AG08396 (cell line): ENCODE data around the gene SAMD4A.

Experiments used
- DNase-seq: peaks from one replicate; pipeline ENCODE4 v3.0.0; 2012; ENCODE audit warnings: low spot score, mixed read lengths

The SAMD4A gene

DNA sequence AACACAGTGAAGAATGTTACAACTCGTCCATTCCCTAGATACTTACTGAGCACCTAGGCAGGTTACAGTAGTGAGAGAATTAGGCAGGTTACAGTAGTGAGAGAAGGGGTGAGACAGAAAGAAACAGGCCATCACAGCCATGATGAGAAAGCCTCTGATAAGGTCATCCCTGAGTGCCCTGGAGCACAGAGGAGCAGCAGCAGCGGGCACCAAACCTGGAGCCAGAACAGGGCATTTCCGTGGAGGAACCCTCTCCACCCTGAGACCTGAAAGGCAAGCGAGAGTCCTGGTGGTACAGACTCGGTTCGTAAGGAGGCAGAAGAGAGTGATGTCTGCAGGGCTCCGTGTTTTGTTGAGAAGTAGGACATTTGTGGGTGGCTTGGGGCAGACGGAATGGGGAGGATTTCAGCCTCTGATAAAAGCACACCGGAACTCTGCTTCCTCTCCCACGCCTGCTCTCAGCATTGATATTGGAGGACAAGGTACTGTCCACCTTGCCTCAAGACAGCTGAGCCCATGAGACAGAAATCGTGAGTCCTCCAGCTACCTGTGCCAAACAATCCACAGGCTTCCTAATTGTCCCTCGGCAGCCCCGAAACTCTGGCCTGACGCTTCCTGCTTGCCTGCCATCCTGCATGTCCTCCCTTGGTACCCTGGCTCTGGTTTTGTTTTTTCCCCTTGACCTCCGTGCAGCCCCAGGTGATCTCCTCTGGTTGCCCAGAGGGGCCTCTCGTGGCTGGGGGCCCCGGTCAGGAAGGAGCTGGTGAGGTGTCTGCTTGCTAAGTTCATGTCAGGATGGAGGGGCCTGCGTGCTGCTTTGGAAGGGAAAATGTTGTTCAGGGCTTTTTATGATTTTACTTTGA lies 199.6 kb downstream of the SAMD4A start:
- no peak for DNase-seq

DNA sequence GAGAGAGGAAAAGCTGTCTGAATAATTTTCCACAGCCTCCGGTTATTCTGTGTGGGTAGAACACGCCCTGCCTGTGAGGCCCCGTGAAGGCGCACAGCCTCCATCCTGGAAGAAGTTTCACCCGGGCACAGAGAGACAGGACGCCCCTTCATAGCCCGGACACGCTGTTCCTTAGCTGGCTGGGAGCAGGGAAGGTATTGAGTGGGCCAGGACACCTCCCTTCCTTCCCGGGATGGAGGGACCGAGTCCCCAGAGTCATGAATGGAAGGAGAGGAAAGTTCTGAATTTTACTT lies 200.2 kb downstream of the SAMD4A start:
- no peak for DNase-seq

DNA sequence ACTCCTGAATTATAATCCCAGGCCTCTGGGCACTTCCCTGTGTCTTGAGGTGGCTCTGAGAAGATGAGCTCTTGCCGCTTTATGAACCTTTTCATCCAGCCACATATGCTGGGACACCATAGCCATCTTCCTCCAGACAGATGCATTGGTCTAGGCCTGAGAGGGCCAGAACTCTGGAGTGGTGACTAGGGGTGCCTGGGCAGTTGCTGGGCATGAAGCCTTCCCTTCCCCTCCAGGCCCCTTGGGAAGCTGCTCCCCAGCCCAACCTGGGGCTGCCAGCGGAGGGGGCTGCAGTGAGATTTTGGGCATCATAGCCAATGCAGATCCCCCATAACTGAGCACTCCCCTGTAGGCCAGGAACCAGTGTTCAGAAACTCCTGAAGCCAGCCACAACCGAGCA lies 200.5 kb downstream of the SAMD4A start:
- no peak for DNase-seq

DNA sequence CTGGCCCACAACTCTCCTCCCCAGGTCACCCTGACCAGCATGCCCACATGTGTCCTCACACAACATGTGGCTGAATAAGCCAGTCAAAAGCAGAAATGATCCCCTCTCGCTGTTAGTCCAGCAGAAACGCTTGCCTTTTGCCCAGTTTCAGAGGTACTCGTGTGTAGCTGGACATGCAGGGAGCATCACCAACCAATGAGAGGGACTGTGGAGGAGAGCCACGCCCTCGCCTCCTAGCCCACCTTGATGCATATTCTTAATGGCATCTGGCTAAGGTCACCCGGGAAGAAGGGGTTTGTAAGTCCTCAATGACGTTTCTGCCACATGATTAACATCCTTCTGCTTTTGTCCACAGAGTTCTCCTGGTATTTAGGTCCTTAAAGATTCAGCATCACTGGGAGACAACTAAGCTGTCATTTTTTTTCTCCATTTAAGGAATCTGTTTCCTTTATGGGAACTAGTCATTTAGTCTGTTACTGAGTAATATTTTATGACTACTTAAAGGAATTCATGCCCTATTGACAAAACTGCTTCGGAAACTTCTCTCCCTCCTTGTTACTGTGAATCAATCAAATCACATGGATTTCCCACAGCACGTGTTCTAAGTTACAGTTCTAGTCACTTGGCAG lies 201.7 kb downstream of the SAMD4A start:
- no peak for DNase-seq

DNA sequence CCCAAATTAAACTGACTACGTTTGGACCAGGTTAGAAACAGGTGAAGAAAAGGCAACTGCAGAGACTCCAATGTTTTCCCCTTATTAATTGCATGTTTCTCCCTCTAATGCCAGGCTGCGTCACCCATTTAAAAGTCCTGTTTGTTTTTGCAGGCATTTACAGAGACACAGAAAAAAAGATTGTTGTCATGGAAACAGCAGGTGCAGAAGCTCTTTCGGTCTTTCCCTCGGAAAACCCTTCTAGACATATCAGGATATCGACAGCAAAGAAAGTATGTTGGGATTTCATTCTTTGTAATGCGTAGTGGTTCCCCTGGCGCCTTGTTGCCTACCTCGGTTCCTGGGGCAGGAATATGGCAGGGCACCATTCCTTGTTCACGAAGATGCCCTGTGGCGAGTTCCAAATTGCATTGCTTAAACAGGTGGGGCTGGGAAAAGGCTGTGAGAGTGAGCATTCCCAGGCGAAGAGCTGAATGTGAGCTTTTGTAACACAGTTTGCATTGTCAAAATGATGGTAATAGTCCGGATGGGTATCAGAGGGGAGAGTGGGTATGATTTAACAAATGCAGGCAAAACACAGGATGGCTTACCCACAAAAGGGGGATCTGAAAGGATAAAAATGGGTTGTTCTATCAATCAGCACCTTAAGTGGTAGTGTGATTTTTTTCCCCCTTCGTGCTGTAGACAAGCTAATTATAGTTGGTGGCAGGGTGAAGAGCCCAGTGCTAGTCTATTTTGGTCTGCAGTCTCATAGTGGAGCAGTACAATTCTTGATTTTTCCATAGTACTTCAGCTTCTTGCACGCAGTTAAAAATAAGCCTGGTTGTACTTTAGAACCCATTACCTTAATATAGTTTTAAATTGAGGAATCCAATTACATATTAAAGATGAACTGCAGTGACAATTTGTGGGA lies 203.3 kb downstream of the SAMD4A start:
- DNase-seq: no peak

DNA sequence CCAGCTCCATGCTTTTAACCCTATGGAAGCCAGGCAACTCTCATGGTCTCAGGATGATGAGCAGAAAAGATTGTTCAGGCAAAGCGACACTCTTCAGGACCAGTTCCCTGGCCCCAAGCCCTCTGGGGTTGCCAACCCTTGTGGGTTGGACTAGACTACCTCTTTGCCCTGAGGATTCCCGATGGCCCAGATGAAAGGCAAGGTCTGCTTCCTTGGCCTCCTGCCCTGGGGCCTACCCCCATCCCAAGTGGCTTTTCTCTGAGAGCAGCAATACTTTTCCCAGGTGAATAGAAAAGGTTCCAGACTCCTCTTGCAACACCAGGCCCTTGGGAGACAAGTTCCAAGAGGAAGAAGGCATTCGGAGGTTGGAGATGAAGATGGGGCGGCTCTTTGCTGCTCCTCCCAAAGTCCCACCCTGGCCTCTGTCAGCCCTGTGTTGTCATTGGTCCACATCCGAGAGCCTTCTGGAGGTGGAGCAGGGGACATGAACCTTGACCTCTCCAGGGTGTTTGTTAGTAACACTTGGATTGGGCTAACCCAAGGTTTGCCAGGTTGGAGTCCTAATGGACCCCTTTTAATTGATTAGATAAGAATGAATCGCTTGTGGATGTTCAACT lies 204.6 kb downstream of the SAMD4A start:
- no peak for DNase-seq

DNA sequence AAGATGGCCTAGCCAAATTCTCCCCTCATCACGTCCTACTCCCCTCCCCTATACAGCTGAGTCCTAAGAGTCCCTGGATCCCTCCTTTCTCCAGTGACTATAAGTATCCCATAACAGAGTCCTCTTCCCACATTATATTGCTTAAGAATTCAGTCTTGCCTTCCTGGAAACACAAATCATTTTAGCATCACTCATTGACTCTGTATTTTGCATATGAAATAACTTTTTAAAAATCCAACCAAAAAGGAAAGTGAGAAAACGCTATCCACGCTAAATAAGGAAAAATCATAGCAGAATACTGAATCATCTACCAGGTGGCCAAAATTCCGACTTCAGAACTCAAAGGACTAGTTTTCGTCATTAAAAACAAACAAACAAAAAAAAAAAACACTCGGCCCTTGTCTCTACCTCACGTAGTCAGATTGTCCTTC lies 205.5 kb downstream of the SAMD4A start:
- DNase-seq: peak; percentile 21

DNA sequence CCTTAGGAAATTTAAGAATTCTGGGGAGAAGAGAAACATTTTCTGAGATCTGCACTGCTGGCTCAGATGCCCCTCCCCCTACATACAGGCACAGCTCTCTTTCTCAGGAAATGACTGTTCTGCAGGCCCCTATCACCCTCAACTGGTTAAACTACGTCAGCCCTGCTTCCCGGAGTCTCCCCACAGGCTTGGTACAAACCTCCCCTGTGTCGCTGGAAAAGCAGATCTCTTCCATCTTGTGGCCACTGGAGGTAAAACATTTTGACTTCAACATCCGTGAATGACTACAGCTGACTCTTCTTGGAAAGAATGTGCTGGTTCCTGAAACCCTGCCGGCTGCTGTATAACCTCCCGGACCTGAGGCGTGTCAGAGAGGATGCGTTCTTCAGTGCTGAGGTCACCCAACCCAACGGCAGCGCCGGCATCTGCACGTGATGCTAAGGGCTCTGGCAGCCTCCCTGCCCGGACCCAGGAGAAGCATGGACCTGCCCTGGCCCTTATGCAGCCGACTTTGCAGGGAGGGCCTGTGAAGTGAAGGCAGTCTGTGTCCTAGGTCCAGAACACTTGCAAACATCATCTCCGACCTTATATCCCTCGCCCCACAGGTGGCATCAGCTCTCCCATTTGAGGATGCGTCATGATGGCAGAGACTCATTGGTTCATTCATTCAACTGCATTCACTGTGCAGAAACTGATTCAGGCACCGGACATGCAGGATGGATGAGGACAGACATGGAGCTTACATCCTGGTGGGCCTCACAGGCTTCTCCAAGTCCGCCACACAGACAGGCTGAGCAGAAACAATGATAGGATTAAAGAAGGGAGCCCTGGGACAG lies 206.5 kb downstream of the SAMD4A start:
- DNase-seq: peak; percentile 92

DNA sequence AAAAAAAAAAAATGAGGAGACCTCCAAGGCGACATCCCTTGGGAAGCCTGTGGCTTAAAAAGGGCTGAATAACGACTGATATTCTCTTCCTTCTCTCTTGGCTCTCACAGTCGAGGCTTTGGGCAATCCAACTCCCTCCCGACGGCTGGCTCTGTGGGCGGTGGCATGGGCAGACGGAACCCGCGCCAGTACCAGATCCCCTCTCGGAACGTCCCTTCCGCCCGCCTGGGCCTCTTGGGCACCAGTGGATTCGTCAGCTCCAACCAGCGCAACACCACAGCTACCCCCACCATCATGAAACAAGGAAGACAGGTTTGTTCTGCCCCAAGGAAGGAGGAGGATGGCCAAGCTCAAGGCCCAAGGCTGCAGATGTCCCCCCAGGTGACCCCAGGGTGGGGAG lies 207.9 kb downstream of the SAMD4A start:
- DNase-seq: no peak

DNA sequence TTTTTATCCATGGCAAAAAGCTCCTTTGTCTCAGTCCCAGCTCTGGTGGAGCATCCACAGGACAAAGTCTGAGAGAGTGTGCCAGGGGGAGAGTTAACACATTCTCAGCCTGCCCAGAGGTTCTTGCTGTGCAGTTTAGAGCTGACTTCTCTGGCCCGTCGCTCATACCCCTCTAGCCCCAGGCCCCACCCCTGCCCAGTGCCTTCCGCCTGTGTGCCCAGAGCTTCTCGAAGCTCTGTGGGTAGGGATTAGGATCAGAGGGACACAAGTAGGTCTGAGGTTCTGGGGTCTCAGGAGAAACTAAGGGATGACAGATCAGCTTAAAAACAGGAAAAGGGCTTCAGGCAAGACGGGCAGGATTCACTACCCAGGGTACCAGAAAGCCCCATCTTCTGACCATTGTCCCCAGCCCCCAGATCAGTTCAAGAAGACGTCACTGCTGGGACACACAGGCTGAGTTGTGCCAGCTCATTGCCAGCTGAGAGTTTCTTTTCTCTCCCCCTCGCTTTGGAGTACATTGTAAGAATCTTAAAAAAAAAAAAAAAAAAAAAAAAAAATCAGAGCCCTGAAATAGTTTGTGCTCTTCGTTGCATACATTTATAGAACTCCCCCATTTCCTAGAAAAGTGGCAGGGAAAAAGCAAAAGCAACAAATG lies 208.7 kb downstream of the SAMD4A start:
- DNase-seq: no peak

DNA sequence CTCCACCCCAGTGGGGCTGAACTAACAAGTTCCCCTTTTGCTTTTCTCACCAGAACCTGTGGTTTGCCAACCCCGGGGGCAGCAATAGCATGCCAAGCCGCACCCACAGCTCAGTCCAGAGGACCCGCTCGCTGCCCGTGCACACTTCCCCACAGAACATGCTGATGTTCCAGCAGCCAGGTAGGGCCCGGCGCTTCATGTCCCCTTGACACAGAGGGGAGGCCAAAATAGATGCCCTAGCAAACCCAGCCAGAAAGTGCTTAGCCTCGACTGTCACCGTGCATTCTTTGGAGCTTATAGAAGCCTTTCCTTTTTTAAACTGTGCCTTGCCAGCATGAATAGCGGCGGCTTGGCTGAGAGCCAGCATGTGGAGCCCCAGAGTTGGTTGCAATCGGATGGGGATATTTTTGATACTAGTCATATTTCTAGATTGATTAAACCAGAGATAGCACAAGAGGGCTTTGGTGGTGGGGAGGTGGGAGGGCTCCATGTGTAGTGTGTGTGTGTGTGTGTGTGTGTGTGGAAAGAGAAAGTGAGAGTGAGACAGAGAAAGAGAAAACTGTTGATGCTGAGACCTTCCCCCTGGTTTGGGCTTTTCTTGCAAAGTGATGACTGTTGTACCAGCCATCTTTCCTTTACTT lies 209.6 kb downstream of the SAMD4A start:
- peak; percentile 72 for DNase-seq

DNA sequence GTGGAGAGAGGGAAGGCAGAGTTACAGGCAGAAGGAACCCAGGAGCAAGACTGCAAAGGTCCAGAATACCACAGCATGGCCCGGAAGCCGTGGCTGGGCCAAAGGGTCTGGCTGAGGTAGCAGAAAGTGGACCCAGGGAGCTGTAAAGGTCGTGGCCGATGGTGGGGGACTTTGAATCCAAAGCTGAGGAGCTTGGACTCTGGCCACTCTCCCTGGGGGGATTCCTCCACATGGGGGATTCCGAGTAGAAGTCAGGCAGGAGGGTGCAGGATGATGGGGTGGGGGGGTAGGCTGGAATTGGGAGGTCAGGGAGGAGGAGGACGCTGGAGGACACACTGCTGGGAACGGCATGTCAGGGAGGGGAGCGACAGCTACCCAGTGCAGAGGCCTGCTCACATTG lies 210.5 kb downstream of the SAMD4A start:
- DNase-seq: no peak

DNA sequence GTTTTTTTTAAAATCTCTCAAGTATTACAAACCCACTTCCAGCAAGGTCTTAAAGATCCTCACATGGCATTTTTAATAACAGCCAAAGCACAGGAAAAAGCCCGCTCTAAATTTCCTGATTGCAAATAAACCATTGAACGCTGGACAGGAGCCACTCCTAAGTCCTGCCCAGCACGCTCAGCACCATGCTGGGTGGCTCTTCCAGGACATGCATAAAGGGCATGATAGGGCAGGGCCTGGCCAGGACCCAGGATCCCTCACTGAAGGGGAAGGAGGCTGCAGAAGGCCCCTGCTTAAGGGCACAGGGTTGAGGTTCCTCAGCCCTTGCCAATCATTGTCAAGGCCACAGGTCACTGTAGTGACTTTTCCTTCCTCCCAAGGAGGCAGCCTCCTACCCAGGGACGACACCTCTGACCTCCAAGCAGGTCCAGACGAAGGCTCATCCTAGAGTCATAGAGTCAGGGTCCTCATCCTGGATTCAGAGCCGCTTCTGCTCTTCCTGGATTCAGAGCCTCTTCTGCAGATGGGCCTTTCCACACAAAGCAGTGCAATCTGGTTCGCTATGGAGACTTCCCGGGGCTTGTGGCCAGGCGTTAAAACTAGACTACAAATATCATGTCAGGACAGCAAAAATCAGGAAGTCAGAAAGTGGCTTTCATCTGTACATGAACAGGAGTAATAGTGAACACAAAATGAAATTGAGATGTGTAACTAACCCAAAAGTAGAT lies 211.9 kb downstream of the SAMD4A start:
- no peak for DNase-seq

DNA sequence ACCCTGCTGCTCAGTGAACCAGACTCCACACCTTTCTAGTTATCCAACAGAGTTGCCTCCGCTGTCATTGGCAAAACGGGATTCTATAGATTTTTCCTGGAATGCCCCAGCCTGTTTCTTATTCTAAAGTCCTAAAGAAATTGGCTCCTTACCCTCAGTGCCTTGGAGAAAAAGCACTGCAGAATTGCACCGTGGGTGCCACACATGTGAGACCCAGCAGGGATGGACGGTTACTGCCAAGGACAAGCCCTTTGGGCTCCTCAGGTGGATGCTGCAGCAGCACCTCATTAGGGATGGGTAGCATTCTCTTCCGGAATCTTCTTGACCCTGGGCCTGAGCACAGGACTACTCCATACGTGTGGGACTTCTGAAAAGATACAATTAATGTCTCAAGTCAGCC lies 214.2 kb downstream of the SAMD4A start:
- DNase-seq: no peak

DNA sequence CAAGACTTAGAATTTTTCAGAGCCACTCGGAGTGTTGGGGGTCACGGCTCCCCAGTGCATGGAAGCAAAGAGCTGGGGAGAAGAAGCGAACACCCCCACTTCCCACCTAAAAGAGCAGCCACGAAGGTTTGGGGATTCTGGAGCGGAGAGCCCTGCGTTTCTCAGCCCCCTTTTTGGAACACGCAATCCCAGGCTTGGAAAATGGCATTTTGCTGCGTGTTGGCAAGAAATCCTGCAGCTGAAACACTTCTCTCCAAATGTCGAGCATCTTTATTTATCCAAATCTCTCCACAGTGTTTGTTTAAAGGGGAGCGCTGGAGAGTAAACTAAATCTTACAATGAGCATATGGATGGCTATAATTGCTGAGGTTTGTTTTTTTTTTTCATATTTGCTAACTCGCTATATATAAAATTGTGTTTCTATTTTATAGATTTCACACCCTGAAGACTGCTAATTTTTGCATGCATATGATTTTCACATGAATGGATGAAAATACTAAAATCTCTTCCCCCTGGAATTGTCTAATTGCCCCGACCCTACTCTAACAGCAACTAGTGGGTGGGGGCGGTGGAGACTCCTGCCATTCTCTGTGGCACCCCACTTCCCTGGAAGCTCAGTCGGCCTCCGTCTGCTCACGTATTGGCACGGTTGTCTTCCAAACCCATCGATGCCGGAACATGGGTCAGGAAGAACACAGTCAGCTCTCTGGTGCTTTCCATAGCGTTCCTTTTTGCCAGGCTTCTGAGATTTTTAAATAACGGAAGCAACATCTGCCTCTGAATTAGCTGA lies 215.2 kb downstream of the SAMD4A start:
- no peak for DNase-seq

DNA sequence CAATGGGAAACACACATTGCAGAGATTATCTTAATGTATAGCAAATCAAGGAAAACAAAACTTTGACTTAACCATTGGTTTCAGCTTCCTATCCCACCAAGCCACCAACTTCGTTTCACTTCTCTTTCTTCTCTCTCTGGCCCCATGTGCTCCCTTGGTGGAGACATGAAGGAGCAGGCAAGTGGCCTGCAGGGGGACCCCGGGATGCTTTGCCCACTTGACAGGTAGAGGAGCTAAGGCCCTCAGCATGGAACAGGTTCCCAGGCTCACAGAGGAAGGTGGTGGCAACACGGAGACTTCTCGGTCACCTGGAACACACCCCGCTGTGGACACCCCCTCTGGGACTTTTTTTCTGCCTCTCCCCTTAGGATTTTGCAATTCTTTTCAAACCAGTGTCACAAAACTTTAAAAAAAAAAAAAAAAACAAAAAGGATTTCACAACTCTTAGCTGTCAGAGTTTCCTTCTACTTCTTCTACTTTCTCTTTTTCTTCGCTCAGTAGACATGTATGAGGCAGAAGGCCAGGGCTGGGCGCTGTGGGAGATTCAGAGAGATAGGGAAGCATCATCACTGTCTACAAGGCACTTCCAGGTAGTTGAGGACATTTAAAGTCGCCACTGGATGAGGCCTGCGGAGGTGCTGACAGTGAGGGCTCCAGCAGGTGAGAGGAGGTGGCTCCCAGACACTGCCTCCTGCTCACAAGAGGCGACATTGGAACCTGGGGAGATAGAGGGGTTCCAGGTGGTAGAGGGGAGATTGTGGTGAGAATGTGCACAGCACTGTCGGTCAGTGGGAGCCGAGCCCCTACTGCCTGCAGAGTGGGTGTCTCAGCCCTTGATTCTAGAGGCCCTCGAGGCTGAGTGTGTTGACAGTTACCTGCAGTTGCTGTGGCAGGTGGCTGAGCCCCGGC lies 216.1 kb downstream of the SAMD4A start:
- DNase-seq: no peak

DNA sequence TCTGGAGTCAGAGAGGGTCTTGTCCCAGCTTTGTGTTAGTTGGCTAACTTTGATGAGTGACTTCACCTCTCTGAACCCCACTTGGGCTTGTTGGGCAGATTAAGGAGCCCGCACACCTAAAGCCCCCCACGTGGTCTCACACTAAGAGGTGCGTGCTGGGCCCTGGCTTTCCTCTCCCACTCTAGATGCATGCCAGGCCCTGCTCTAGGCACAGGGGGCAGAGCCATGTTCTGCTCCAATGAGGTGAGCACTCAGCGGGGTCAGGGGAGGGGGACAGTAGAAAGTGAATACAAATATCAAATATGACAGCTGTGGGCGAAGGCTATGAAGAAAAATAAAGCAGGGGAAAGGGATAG lies 216.7 kb downstream of the SAMD4A start:
- no peak for DNase-seq

DNA sequence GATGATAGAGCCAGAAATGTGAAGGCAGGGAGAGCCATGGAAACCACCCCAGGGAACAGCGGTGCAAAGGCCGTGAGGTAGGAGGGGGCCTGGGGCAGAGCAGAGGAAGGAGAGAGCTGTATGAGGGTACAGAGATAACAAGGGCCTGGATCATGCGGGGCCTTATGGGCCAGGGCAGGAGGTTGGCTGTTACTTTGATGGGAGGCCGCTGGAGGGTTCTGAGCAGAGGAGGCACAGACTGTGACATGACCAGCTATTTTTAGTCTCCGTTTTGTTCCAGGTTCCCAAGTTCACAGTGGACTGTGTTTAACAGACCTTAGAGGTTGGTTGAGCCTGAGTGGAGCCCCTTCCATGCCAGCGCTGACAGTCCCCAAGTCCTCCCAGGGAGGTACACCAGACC lies 217.1 kb downstream of the SAMD4A start:
- no peak for DNase-seq
